Lung (tissue), 12 donors: ENCODE measurements around the gene LRRC8B. TPM values are rescaled to one million over a fixed set of nuclear protein-coding genes. Genes with fewer than 3 reads are reported as not detected.
A peak's percentile ranks its signal among the peaks of the same experiment; 100 is the strongest.

Experiments
- ATAC-seq: fragments of 200-7000 bp; cut with Tn5 transposase; one replicate; pipeline ENCODE4 v1.9.1; 2020; ENCODE audit warnings: moderate number of reproducible peaks; ENCODE audit not compliant: insufficient read depth, low FRiP score
- DNase-seq, 3 donors: peaks; one replicate each; pipeline ENCODE4 v3.0.0-alpha.2; 2013 to 2017
- H3K27ac ChIP-seq, 2 donors: one replicate each; pipeline ENCODE4 v1.5.1; 2013; ENCODE audit warnings: mild to moderate bottlenecking in 2 of 2, moderate library complexity in 2 of 2, control low read depth in 1 of 2, inconsistent platforms in 1 of 2, low read depth in 1 of 2, low read length in 1 of 2
- H3K27me3 ChIP-seq, 3 donors: one replicate each; pipeline ENCODE4 v1.5.1; 2013; ENCODE audit warnings: low read length in 2 of 3; ENCODE audit not compliant: control insufficient read depth in 3 of 3, insufficient read depth in 3 of 3
- H3K36me3 ChIP-seq, 4 donors: one replicate each; pipeline ENCODE4 v1.5.1; 2013; ENCODE audit warnings: low read length in 4 of 4, mild to moderate bottlenecking in 1 of 4, moderate library complexity in 1 of 4; ENCODE audit not compliant: control insufficient read depth in 4 of 4, insufficient read depth in 4 of 4
- H3K4me1 ChIP-seq, 5 donors: one replicate each; pipeline ENCODE4 v1.5.1; 2013; ENCODE audit warnings: low read length in 5 of 5, mild to moderate bottlenecking in 2 of 5, moderate library complexity in 1 of 5; ENCODE audit not compliant: control insufficient read depth in 5 of 5, insufficient read depth in 5 of 5
- H3K4me3 ChIP-seq: one replicate; pipeline ENCODE4 v1.5.1; 2013; ENCODE audit warnings: mild to moderate bottlenecking, control low read depth, moderate library complexity
- H3K9ac ChIP-seq, 2 donors: one replicate each; pipeline ENCODE4 v1.5.1; 2013; ENCODE audit warnings: low read length in 2 of 2, control low read depth in 1 of 2; ENCODE audit not compliant: insufficient read depth in 1 of 2
- H3K9me3 ChIP-seq, 4 donors: one replicate each; pipeline ENCODE4 v1.5.1; 2013; ENCODE audit warnings: low read length in 3 of 4, mild to moderate bottlenecking in 1 of 4, moderate library complexity in 1 of 4; ENCODE audit not compliant: control insufficient read depth in 4 of 4, insufficient read depth in 3 of 4
- WGBS, 2 donors: extraction: QIAGEN DNeasy Blood & Tissue Kit; methylation state at CpG; one replicate each; pipeline ENCODE4 v1.1.7; 2013; 5-methylcytosine and 5-hydroxymethylcytosine counted together
- polyA plus RNA-seq, 2 donors: library from polyadenylated mRNA; stranded (reverse); fragments of 200-250 nt; gene quantifications; one replicate each; pipeline ENCODE4 v1.2.1, GENCODE V29; 2013
- total RNA-seq, 2 donors: library from RNA; depleted of rRNA in 1 of 2; stranded (reverse); fragments of >200 nt in 1 of 2; gene quantifications; one replicate each; pipeline ENCODE4 v1.2.1, GENCODE V29; 2014 to 2021
- TF ChIP-seq, protein P1 (sequence below): IDR thresholded peaks from 2 replicates; pipeline ENCODE4 v1.5.1; 2012; ENCODE audit warnings: mild to moderate bottlenecking; ENCODE audit errors: control extremely low read depth, extremely low read depth
- donor health status: control.
- donor health status: control.
- donor health status: Bipolar disorder and iron deficiency.
- donor health status: healthy.
- donor health status: DM: yes; HTN: yes; CAD: no.

LRRC8B gene
- total and polyA plus RNA-seq, 4 donors = 4.3 to 22.8 (median 11.0) TPM

DNA sequence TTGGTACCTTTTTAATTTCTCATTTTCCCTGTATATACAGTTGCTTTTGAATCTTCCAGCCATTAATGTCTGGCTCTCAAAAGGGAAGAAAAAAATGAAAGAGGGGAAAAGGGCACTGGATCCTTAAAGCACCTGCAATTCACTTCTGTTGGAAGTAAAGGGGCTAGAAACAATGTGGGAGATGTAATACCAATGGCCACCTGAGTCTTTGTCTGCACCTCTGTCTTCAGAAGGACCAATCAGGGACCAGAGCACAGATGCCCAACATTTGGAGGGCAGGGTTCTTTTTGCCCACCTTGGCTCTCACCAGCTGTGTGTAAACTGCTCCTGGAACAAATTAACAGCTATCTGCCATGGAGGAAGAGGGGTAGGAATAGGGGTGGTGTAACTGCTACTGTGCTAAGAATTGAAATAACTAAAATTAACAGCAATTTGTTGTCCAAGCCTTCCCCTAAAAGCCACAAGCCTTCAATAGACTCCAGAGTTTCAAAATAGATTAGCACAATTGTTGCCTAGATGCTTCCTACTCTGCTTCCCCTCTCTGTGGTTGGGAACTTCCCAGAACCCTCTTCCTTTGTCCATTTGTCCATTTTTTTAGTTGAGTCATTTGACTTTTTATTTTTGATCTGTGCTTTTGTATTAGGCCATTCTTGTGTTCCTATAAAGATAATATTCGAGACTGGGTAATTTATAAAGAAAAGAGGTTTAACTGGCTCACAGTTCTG is 11.5 kb upstream of the LRRC8B start:
- H3K36me3 ChIP-seq = no peaks in the 10 kb centered on the region
- 90 to 97% methylated on average over 1 of the region's 1 CpG for WGBS, 2 donors
- no peak for DNase-seq
- H3K9ac ChIP-seq = no peak overlapping the region
- no peak overlapping the region for H3K4me3 ChIP-seq
- no peaks in the 10 kb centered on the region for H3K27me3 ChIP-seq
- TF ChIP-seq, protein P1, sequence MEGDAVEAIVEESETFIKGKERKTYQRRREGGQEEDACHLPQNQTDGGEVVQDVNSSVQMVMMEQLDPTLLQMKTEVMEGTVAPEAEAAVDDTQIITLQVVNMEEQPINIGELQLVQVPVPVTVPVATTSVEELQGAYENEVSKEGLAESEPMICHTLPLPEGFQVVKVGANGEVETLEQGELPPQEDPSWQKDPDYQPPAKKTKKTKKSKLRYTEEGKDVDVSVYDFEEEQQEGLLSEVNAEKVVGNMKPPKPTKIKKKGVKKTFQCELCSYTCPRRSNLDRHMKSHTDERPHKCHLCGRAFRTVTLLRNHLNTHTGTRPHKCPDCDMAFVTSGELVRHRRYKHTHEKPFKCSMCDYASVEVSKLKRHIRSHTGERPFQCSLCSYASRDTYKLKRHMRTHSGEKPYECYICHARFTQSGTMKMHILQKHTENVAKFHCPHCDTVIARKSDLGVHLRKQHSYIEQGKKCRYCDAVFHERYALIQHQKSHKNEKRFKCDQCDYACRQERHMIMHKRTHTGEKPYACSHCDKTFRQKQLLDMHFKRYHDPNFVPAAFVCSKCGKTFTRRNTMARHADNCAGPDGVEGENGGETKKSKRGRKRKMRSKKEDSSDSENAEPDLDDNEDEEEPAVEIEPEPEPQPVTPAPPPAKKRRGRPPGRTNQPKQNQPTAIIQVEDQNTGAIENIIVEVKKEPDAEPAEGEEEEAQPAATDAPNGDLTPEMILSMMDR = no peak
- no peak overlapping the region for H3K27ac ChIP-seq
- H3K9me3 ChIP-seq = peaks cover 0 to 2% (median 0%) of the 10 kb centered on the region in 4 donors
- no peaks in the 10 kb centered on the region for H3K4me1 ChIP-seq
- ATAC-seq = no peak

DNA sequence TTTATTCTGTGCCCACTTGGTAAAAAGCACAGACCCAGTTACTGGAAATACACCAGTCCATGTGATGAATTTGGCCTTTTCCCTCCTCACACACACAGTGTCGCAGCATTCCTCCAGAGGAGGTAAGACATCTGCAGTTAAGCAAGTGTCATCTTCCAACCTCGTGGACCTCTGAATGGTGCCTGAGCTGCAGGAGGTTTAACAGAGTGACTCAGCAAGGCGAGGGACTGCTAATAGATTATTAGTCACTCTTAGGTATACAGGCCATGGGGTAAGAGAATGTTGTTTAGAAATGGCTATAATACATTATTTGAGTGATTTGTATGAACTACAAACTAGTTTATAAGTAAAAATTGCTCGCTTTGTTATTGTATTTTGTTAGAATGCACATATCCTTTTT is 8.6 kb upstream of the LRRC8B start:
- H3K27ac ChIP-seq = no peak overlapping the region
- TF ChIP-seq, protein P1 = no peak
- H3K36me3 ChIP-seq = no peaks in the 10 kb centered on the region
- ATAC-seq (no peak), DNase-seq (no peak)
- no peaks in the 10 kb centered on the region for H3K9me3 ChIP-seq
- H3K4me3 ChIP-seq = no peak overlapping the region
- peaks cover 0 to 6% (median 4%) of the 10 kb centered on the region in 5 donors for H3K4me1 ChIP-seq
- no peaks in the 10 kb centered on the region for H3K27me3 ChIP-seq
- WGBS, 2 donors = 80 to 84% methylated on average over 4 of the region's 4 CpGs
- H3K9ac ChIP-seq = no peak overlapping the region

DNA sequence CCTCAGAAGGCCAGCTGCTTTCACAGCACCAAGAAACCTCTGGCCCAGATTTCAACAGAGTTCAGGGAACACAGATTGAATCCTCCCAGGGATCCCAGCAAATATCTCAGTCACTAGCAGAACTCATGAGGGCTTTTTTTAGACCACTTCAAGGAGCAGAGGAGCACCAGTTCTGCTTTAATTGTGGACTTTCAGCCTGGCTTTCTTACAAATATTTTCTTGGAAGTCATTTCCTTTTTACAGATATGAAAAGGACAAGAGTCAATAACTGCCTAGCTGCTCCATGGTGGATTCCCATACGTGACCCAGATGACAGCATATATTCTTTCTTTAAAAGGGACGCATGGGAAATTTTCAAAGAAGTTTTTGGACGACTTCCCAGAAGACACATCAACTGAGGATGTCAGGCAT is 6.4 kb upstream of the LRRC8B start:
- DNase-seq = peak in 2 of 3 donors; percentile 54 to 76
- H3K4me1 ChIP-seq = peaks cover 0 to 6% (median 4%) of the 10 kb centered on the region in 5 donors
- no peaks in the 10 kb centered on the region for H3K27me3 ChIP-seq
- H3K27ac ChIP-seq = peak overlapping the region in 1 of 2 donors; percentile 33
- H3K36me3 ChIP-seq = no peaks in the 10 kb centered on the region
- ATAC-seq = no peak
- WGBS, 2 donors = 53 to 71% methylated on average over 3 of the region's 3 CpGs
- H3K4me3 ChIP-seq = no peak overlapping the region
- no peaks in the 10 kb centered on the region for H3K9me3 ChIP-seq
- no peak overlapping the region for H3K9ac ChIP-seq
- TF ChIP-seq, protein P1 = no peak
